ENCODE data around the gene KASH5.

- no peak for TF ChIP-seq CTCF (conservative IDR thresholded peaks at IDR 0.05; ENCODE audit: low read length)
- no peak for TF ChIP-seq EZH2phosphoT487 (IDR thresholded peaks at IDR 0.05; ENCODE audit: borderline replicate concordance)
Observed at GRCh38 chr19:49451430-49452181, 63.6 kb downstream of the KASH5 start, which contains the start of gene PIH1D1.

Measured in Loucy (cell line).